IMR-90 (cell line): ENCODE measurements around the gene DNAJC5G. TPM values are rescaled to one million over a fixed set of nuclear protein-coding genes. Genes with fewer than 3 reads are reported as not detected.
A peak's percentile ranks its signal among the peaks of the same experiment; 100 is the strongest.

Experiments
- ATAC-seq: fragments of 200-7000 bp; cut with Tn5 transposase; 2 replicates; pipeline ENCODE4 v1.9.1; 2020; ENCODE audit warnings: low read depth, mild to moderate bottlenecking, moderate library complexity
- BruUV-seq: library from RNA; stranded (reverse); fragments of 400-500 nt; replicated peaks from 2 replicates; lab custom pipeline; 2021; lab: Mats Ljungman, UMichigan
- CTCF ChIA-PET: fragments of 300-600 bp; formaldehyde crosslinking; extraction: SDS; loops from one replicate; lab custom pipeline; 2021; ENCODE audit warnings: antibody characterized with exemption; lab: Yijun Ruan, JAX
- POLR2A ChIA-PET: fragments of 300-600 bp; sonication (Branson Sonifier 250); formaldehyde crosslinking; loops from one replicate; lab custom pipeline; 2022; ENCODE audit warnings: antibody characterized with exemption; ENCODE audit not compliant: unreplicated experiment; lab: Charles Lee
- DNase-seq: peaks from one replicate; pipeline ENCODE4 v3.0.0; 2013
- H2AFZ ChIP-seq: replicated peaks from 2 replicates; pipeline ENCODE3; 2013; ENCODE audit warnings: low read length, mild to moderate bottlenecking; ENCODE audit not compliant: poor library complexity
- H2AK5ac ChIP-seq: 2 replicates; pipeline ENCODE4 v1.6.1; 2013; ENCODE audit warnings: low read depth, low read length, inconsistent platforms
- H2AK9ac ChIP-seq: replicated peaks from 2 replicates; pipeline ENCODE3; 2013; ENCODE audit warnings: mild to moderate bottlenecking, low read depth, low read length, moderate library complexity; ENCODE audit not compliant: poor library complexity
- H2BK120ac ChIP-seq: 2 replicates; pipeline ENCODE4 v1.6.1; 2013; ENCODE audit warnings: low read depth, low read length, inconsistent platforms
- H2BK15ac ChIP-seq: 3 replicates; pipeline ENCODE4 v1.6.1; 2013; ENCODE audit warnings: low read depth, low read length, inconsistent platforms
- H2BK20ac ChIP-seq: 2 replicates; pipeline ENCODE4 v1.6.1; 2013; ENCODE audit warnings: low read depth, mild to moderate bottlenecking, inconsistent platforms, low read length, moderate library complexity
- H2BK5ac ChIP-seq: 2 replicates; pipeline ENCODE4 v1.6.1; 2013; ENCODE audit warnings: mild to moderate bottlenecking, low read depth, low read length, inconsistent platforms; ENCODE audit not compliant: poor library complexity, severe bottlenecking
- H3K14ac ChIP-seq: replicated peaks from 2 replicates; pipeline ENCODE4 v1.6.1; 2013; ENCODE audit warnings: low read depth, low read length, inconsistent platforms
- H3K18ac ChIP-seq: 2 replicates; pipeline ENCODE4 v1.6.1; 2013; ENCODE audit warnings: low read depth, low read length, control low read depth
- H3K23ac ChIP-seq: 2 replicates; pipeline ENCODE4 v1.6.1; 2013; ENCODE audit warnings: low read depth, low read length, inconsistent platforms
- H3K27ac ChIP-seq: 2 replicates; pipeline ENCODE4 v1.5.1; 2013; ENCODE audit warnings: mild to moderate bottlenecking, control low read depth, low read length; ENCODE audit not compliant: insufficient read depth
- H3K27me3 ChIP-seq: 2 replicates; pipeline ENCODE4 v1.6.1; 2013; ENCODE audit warnings: low read length; ENCODE audit not compliant: control insufficient read depth, insufficient read depth
- H3K36me3 ChIP-seq: 2 replicates; pipeline ENCODE4 v1.6.1; 2013; ENCODE audit warnings: low read length, mixed read lengths; ENCODE audit not compliant: control insufficient read depth, insufficient read depth
- H3K4ac ChIP-seq: 2 replicates; pipeline ENCODE4 v1.6.1; 2013; ENCODE audit warnings: low read depth, low read length, inconsistent platforms
- H3K4me1 ChIP-seq: 2 replicates; pipeline ENCODE4 v1.6.1; 2013; ENCODE audit warnings: low read length, mixed read lengths; ENCODE audit not compliant: control insufficient read depth, insufficient read depth
- H3K4me2 ChIP-seq: 2 replicates; pipeline ENCODE4 v1.6.1; 2013; ENCODE audit warnings: low read depth, mild to moderate bottlenecking, control low read depth, low read length, moderate library complexity
- H3K4me3 ChIP-seq: 2 replicates; pipeline ENCODE4 v1.5.1; 2013; ENCODE audit warnings: low read depth, mild to moderate bottlenecking, control low read depth, low read length, moderate library complexity; ENCODE audit not compliant: insufficient read depth
- H3K56ac ChIP-seq: 2 replicates; pipeline ENCODE4 v1.6.1; 2013; ENCODE audit warnings: low read length, inconsistent platforms; ENCODE audit not compliant: insufficient read depth; ENCODE audit errors: extremely low read depth
- H3K79me1 ChIP-seq, 2 experiments: 2 replicates each; pipeline ENCODE4 v1.6.1; 2013; ENCODE audit warnings: low read length in 2 of 2, inconsistent platforms in 1 of 2, low read depth in 1 of 2
- H3K9ac ChIP-seq: 2 replicates; pipeline ENCODE4 v1.6.1; 2013; ENCODE audit warnings: low read depth, low read length, control low read depth
- H3K9me1 ChIP-seq: 2 replicates; pipeline ENCODE4 v1.6.1; 2013; ENCODE audit warnings: low read length, inconsistent platforms; ENCODE audit not compliant: insufficient read depth
- H3K9me3 ChIP-seq: 2 replicates; pipeline ENCODE4 v1.6.1; 2013; ENCODE audit warnings: low read length; ENCODE audit not compliant: control insufficient read depth, insufficient read depth
- H4K20me1 ChIP-seq: 2 replicates; pipeline ENCODE4 v1.6.1; 2013; ENCODE audit warnings: low read length, inconsistent platforms; ENCODE audit not compliant: insufficient read depth
- H4K5ac ChIP-seq: 2 replicates; pipeline ENCODE4 v1.6.1; 2013; ENCODE audit warnings: mild to moderate bottlenecking, low read depth, low read length, control low read depth
- H4K8ac ChIP-seq, 2 experiments: 2 replicates each; pipeline ENCODE4 v1.6.1; 2013; ENCODE audit warnings: low read depth in 2 of 2, low read length in 2 of 2, control low read depth in 1 of 2, inconsistent platforms in 1 of 2
- H4K91ac ChIP-seq: 2 replicates; pipeline ENCODE4 v1.6.1; 2013; ENCODE audit warnings: low read depth, low read length, inconsistent platforms; ENCODE audit not compliant: insufficient read depth
- BHLHE40 ChIP-seq: fragments of 150-350 bp; IDR thresholded peaks from 2 replicates; pipeline ENCODE4 v1.6.1; 2016; ENCODE audit warnings: mild to moderate bottlenecking, low read depth, low read length
- CEBPB ChIP-seq: IDR thresholded peaks from 2 replicates; pipeline ENCODE4 v1.6.1; 2012; ENCODE audit warnings: low read depth, low read length, improper control_type of control experiment
- FOS ChIP-seq: fragments of 150-350 bp; IDR thresholded peaks from 2 replicates; pipeline ENCODE4 v1.6.1; 2016; ENCODE audit warnings: low read depth, low read length
- MAFK ChIP-seq: IDR thresholded peaks from 2 replicates; pipeline ENCODE4 v1.6.1; 2012; ENCODE audit warnings: low read depth, low read length, improper control_type of control experiment
- MAZ ChIP-seq: IDR thresholded peaks from 2 replicates; pipeline ENCODE4 v1.6.1; 2012; ENCODE audit warnings: low read depth, mild to moderate bottlenecking, low read length, improper control_type of control experiment, moderate library complexity, borderline replicate concordance
- MXI1 ChIP-seq: IDR thresholded peaks from 2 replicates; pipeline ENCODE4 v1.6.1; 2012; ENCODE audit warnings: low read depth, mild to moderate bottlenecking, low read length, moderate library complexity, borderline replicate concordance
- POLR2A ChIP-seq: IDR thresholded peaks from 2 replicates; pipeline ENCODE4 v1.6.1; 2012; ENCODE audit warnings: mild to moderate bottlenecking, low read depth, low read length
- RAD21 ChIP-seq: IDR thresholded peaks from 2 replicates; pipeline ENCODE4 v1.6.1; 2012; ENCODE audit warnings: low read length, improper control_type of control experiment
- RCOR1 ChIP-seq: IDR thresholded peaks from 2 replicates; pipeline ENCODE4 v1.6.1; 2012; ENCODE audit warnings: mild to moderate bottlenecking, low read length, improper control_type of control experiment; ENCODE audit not compliant: insufficient replicate concordance
- RFX5 ChIP-seq: IDR thresholded peaks from 2 replicates; pipeline ENCODE4 v1.8.0; 2012; ENCODE audit warnings: low read depth, mild to moderate bottlenecking, low read length, moderate library complexity
- SMC3 ChIP-seq: fragments of 150-350 bp; IDR thresholded peaks from 2 replicates; pipeline ENCODE4 v1.6.1; 2016; ENCODE audit warnings: low read depth, mild to moderate bottlenecking, antibody characterized with exemption, low read length, moderate library complexity
- WGBS, 2 experiments: methylation state at CpG; one replicate each; pipeline versions ENCODE4 v1.1.5 to v1.1.7; 2013; ENCODE audit warnings: missing lambda C conversion rate in 2 of 2; ENCODE audit not compliant: insufficient read length in 1 of 2; ENCODE audit errors: extremely low coverage in 2 of 2; 5-methylcytosine and 5-hydroxymethylcytosine counted together
- dilution Hi-C: fragments of 300-500 bp; cut with HindIII; formaldehyde crosslinking; loops from one replicate; pipeline ENCODE4 v1.14.3; 2018; ENCODE audit warnings: low sequenced_read_pairs; ENCODE audit not compliant: unreplicated experiment
- in situ Hi-C: fragments of 300-500 bp; cut with MboI; formaldehyde crosslinking; loops from 3 replicates; pipeline ENCODE4 v1.14.3; 2019; ENCODE audit warnings: low sequenced_read_pairs, inconsistent platforms, mixed read lengths
- intact Hi-C: fragments of 100-400 bp; cut with micrococcal nuclease; formaldehyde crosslinking; loops from 2 replicates; pipeline ENCODE4 v1.10.0; 2022
- polyA plus RNA-seq, 3 experiments: library from polyadenylated mRNA; depleted of rRNA; stranded (reverse); fragments of >200 nt; gene quantifications; 2 replicates each; pipeline ENCODE4 v1.2.3, GENCODE V29; 2012; ENCODE audit warnings: low replicate concordance in 1 of 3
- total RNA-seq: library from RNA; depleted of rRNA; stranded (reverse); fragments of >200 nt; gene quantifications from 2 replicates; pipeline ENCODE4 v1.2.3, GENCODE V29; 2012
- TF ChIP-seq, protein P1 (sequence below): conservative IDR thresholded peaks from 2 replicates; pipeline ENCODE4 v1.5.1; 2012; ENCODE audit warnings: mild to moderate bottlenecking, low read depth, low read length, improper control_type of control experiment

DNAJC5G gene
- total and polyA plus RNA-seq, 2 of the 4 experiments (the other 2 are of a cell fraction) = not detected

DNA sequence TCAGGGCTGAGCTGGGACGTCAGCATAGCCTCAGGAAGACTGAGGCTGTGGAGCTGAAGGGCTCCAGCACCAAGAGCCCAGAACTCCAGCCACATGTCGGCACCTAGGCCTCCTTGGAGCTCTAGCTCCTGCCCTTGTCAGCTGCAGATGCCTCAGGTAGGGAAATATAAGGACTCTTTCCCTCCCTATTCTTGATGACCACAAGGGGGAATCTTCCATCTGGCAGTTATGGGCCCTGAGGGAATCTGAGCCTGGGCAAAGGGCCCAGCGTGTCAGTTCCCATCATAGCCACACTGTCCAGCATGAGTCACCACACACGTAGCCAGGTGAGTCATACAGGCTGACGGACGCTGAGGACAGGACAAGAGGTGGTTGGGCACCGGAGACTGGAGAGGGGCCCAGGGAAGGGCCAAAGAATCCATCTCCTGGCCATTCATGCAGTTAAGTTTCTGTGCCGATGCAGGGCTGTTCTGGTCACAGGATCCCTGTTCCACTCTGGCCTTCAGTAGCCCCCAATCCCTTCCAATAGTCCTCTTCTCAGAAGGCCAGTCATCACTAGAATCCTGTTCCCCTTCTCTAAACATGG, 45.8 kb downstream of the DNAJC5G start:
- ATAC-seq (peak; percentile 74), DNase-seq (peak; percentile 99)
- peaks cover 15% of the 10 kb centered on the region; the same call in 1 of the 2 replicates for H3K9me1 ChIP-seq
- peak overlapping the region; percentile 80 for H3K4ac ChIP-seq
- no peaks in the 10 kb centered on the region for H4K20me1 ChIP-seq
- POLR2A ChIA-PET = no interaction called here
- 29% methylated on average over 3 of the region's 8 CpGs; no CpG with 5 or more reads in 1 of the 2 experiments for WGBS, 2 experiments
- no peaks in the 10 kb centered on the region for H3K27me3 ChIP-seq
- peak overlapping the region; percentile 72 for H2BK20ac ChIP-seq
- TF ChIP-seq MXI1 (peak; percentile 20; the same call in 1 of the 2 replicates), MAZ (0 out of 2 replicates have a peak, but pooled peaks have one; percentile 20), CEBPB (no peak), BHLHE40 (peak; percentile 82), SMC3 (peak; percentile 67), RCOR1 (peak; percentile 76), FOS (peak; percentile 100), RAD21 (peak; percentile 65), RFX5 (no peak), POLR2A (peak; percentile 79), MAFK (no peak)
- TF ChIP-seq, protein P1, sequence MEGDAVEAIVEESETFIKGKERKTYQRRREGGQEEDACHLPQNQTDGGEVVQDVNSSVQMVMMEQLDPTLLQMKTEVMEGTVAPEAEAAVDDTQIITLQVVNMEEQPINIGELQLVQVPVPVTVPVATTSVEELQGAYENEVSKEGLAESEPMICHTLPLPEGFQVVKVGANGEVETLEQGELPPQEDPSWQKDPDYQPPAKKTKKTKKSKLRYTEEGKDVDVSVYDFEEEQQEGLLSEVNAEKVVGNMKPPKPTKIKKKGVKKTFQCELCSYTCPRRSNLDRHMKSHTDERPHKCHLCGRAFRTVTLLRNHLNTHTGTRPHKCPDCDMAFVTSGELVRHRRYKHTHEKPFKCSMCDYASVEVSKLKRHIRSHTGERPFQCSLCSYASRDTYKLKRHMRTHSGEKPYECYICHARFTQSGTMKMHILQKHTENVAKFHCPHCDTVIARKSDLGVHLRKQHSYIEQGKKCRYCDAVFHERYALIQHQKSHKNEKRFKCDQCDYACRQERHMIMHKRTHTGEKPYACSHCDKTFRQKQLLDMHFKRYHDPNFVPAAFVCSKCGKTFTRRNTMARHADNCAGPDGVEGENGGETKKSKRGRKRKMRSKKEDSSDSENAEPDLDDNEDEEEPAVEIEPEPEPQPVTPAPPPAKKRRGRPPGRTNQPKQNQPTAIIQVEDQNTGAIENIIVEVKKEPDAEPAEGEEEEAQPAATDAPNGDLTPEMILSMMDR = peak; percentile 81
- peak overlapping the region; percentile 94 for H2BK5ac ChIP-seq
- CTCF ChIA-PET = interaction anchor here (0.7 kb wide), 2 partner anchors 26 to 28 kb away, joined by 3 to 6 read pairs; no protein-coding TSS in a partner anchor
- H4K8ac ChIP-seq = peak overlapping the region in 1 of 2 experiments; percentile 83
- H3K9ac ChIP-seq = no peak overlapping the region; the same call in 1 of the 2 replicates
- peaks cover 7% of the 10 kb centered on the region for H3K4me1 ChIP-seq
- BruUV-seq = no TSS peak
- peaks cover 6% of the 10 kb centered on the region for H3K36me3 ChIP-seq
- intact Hi-C loops = loop anchor here (1.0 to 5.0 kb wide), 2 partner anchors 36 to 49 kb away; partner anchors contain the start of genes EIF2B4, GTF3C2 and SNX17
- peak overlapping the region; percentile 40; the same call in 1 of the 3 replicates for H2BK15ac ChIP-seq
- peak overlapping the region; percentile 69 for H3K56ac ChIP-seq
- H3K4me2 ChIP-seq = peak overlapping the region; percentile 68
- H3K79me1 ChIP-seq = peaks cover 28 to 48% of the 10 kb centered on the region in 2 experiments; a peak in 3 of 4 replicates
- peak overlapping the region; percentile 56 for H2BK120ac ChIP-seq
- peak overlapping the region; percentile 67 for H2AFZ ChIP-seq
- peak overlapping the region; percentile 82 for H2AK9ac ChIP-seq
- in situ Hi-C loops = no loop called here
- H2AK5ac ChIP-seq = peak overlapping the region; percentile 75
- peak overlapping the region; percentile 74 for H4K91ac ChIP-seq
- no peaks in the 10 kb centered on the region for H3K9me3 ChIP-seq
- peak overlapping the region; percentile 89; the same call in 1 of the 2 replicates for H3K23ac ChIP-seq
- dilution Hi-C loops = no loop called here
- peak overlapping the region; percentile 64 for H3K27ac ChIP-seq
- H4K5ac ChIP-seq = peak overlapping the region; percentile 36; the same call in 1 of the 2 replicates
- peak overlapping the region; percentile 3; the same call in 1 of the 2 replicates for H3K4me3 ChIP-seq
- H3K18ac ChIP-seq = peak overlapping the region; percentile 66; the same call in 1 of the 2 replicates
- H3K14ac ChIP-seq = 0 out of 2 replicates have a peak overlapping the region, but pooled peaks have one; percentile 66
